ENCODE measurements around the gene SAMD7. TPM values are rescaled to one million over a fixed set of nuclear protein-coding genes. Genes with fewer than 3 reads are reported as not detected.

Gene SAMD7
- total RNA-seq, 1 donor from 2014 or later = not detected

GRCh38 chr3:169984292-169984691 lies 72.9 kb downstream of the SAMD7 start:
- TF ChIP-seq CTCF (IDR thresholded peaks at IDR 0.05; ENCODE audit: insufficient read depth, low read length, poor library complexity, severe bottlenecking) = no peak
- H3K27me3 ChIP-seq (ENCODE audit: control insufficient read depth, insufficient read depth, low read length) = no peaks in the 10 kb centered on the region
- H3K36me3 ChIP-seq (ENCODE audit: control insufficient read depth, insufficient read depth, low read length) = no peaks in the 10 kb centered on the region
- no peak overlapping the region for H3K4me3 ChIP-seq (ENCODE audit: low read depth, low read length)
- no peak for DNase-seq (ENCODE audit: low read depth)

Other genes starting within 250 kb of the SAMD7 start
- 12.4 and 12.6 TPM in 2 replicates for gene MECOM, start 247.9 kb upstream of the SAMD7 start, total RNA-seq
- 246 and 351 TPM in 2 replicates for gene TERC, start 146.5 kb upstream of the SAMD7 start, total RNA-seq
- 3.8 and 4.0 TPM in 2 replicates for gene ACTRT3, start 142.0 kb upstream of the SAMD7 start, total RNA-seq
- gene MYNN, start 138.2 kb upstream of the SAMD7 start, total RNA-seq = 14.8 and 17.3 TPM in 2 replicates
- gene LRRIQ4, start 98.7 kb upstream of the SAMD7 start, total RNA-seq = 0.04 and 0.41 TPM in 2 replicates
- 4.1 and 6.0 TPM in 2 replicates for gene LRRC34, start 98.7 kb upstream of the SAMD7 start, total RNA-seq
- not detected in 2 replicates for gene LRRC31, start 41.6 kb upstream of the SAMD7 start, total RNA-seq
- 28.1 and 31.1 TPM in 2 replicates for gene SEC62, start 55.2 kb downstream of the SAMD7 start, total RNA-seq
- gene GPR160, start 126.4 kb downstream of the SAMD7 start, total RNA-seq = 13.2 and 14.2 TPM in 2 replicates

Measured in kidney epithelial cell (primary cell).